ENCODE data around the gene PLA2G15.

The PLA2G15 gene, protein sequence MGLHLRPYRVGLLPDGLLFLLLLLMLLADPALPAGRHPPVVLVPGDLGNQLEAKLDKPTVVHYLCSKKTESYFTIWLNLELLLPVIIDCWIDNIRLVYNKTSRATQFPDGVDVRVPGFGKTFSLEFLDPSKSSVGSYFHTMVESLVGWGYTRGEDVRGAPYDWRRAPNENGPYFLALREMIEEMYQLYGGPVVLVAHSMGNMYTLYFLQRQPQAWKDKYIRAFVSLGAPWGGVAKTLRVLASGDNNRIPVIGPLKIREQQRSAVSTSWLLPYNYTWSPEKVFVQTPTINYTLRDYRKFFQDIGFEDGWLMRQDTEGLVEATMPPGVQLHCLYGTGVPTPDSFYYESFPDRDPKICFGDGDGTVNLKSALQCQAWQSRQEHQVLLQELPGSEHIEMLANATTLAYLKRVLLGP

DNA sequence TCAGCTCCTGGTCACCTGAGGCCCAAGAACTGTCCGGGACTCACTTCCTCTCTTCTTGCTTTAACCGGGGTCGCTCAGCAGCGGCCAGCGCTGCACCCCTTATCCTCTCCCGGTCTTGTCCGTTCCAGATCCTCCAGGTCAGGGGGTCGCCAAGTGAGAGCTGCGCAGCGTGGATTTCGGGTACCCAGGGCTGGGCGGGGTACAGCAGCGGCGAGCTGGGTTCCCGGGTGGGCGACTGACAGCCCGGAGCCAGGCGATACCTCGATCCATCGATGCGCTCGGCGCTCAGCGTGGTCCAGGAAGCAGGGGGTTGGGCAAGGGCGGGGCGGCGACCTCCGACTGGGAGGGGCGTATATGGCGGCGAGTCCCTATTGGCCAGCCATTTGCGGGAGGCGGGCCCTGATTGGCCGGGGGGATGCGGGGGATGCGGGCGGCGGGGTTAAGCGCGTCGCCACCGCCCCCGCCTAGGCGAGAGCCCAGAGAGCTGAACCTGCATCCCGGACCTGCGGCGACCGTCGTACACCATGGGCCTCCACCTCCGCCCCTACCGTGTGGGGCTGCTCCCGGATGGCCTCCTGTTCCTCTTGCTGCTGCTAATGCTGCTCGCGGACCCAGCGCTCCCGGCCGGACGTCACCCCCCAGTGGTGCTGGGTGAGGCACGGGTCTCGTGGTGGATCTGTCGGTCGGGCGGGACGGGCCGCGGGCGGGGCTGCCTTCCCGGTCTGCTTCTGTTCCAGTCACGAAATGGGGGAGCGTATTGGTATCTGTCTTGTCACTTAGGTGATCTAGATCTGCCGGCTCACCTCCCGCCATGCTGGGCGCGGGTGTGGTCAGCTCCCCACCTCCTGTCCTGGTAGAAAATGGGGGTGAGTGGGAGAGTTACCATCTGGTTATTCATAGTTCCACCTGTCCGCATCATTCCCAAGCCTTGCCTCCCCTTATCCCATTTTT is at the start of gene PLA2G15:
Gene PLA2G15 (plus strand): TSS at position 471 of the 951 bp plus-strand sequence. CDS start 54 bp downstream, at position 525.
- in situ Hi-C loops (cut with MboI; ENCODE audit: low sequenced_read_pairs, unreplicated experiment): no loop called here
- TF ChIP-seq, protein P1, sequence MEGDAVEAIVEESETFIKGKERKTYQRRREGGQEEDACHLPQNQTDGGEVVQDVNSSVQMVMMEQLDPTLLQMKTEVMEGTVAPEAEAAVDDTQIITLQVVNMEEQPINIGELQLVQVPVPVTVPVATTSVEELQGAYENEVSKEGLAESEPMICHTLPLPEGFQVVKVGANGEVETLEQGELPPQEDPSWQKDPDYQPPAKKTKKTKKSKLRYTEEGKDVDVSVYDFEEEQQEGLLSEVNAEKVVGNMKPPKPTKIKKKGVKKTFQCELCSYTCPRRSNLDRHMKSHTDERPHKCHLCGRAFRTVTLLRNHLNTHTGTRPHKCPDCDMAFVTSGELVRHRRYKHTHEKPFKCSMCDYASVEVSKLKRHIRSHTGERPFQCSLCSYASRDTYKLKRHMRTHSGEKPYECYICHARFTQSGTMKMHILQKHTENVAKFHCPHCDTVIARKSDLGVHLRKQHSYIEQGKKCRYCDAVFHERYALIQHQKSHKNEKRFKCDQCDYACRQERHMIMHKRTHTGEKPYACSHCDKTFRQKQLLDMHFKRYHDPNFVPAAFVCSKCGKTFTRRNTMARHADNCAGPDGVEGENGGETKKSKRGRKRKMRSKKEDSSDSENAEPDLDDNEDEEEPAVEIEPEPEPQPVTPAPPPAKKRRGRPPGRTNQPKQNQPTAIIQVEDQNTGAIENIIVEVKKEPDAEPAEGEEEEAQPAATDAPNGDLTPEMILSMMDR (IDR thresholded peaks at IDR 0.05; ENCODE audit: borderline replicate concordance, control extremely low read depth, extremely low read depth, insufficient read depth, missing control alignments): peak; percentile 1
- DNase-seq (ENCODE audit: low spot score): peak; percentile 99

DNA sequence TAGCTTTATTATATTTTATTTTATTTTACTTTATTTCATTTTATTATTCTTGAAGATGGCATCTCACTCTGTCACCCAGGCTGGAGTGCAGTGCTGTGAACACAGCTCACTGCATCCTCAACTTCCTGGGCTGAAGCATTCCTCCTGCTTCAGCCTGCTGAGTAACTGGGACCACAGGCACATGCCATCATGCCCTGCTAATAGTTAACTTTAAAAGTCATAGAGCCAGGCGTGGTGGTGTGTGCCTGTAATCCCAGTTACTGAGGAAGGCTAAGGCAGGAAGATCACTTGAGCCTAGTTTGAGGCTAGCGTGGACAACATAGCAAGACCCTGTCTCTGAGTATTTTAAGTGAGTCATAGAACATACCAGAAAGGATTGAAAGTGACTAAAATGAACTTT is 47.9 kb upstream of the PLA2G15 start:
- TF ChIP-seq, protein P1 (IDR thresholded peaks at IDR 0.05; ENCODE audit: borderline replicate concordance, control extremely low read depth, extremely low read depth, insufficient read depth, missing control alignments): no peak
- in situ Hi-C loops (cut with MboI; ENCODE audit: low sequenced_read_pairs, unreplicated experiment): no loop called here
- no peak for DNase-seq (ENCODE audit: low spot score)

DNA sequence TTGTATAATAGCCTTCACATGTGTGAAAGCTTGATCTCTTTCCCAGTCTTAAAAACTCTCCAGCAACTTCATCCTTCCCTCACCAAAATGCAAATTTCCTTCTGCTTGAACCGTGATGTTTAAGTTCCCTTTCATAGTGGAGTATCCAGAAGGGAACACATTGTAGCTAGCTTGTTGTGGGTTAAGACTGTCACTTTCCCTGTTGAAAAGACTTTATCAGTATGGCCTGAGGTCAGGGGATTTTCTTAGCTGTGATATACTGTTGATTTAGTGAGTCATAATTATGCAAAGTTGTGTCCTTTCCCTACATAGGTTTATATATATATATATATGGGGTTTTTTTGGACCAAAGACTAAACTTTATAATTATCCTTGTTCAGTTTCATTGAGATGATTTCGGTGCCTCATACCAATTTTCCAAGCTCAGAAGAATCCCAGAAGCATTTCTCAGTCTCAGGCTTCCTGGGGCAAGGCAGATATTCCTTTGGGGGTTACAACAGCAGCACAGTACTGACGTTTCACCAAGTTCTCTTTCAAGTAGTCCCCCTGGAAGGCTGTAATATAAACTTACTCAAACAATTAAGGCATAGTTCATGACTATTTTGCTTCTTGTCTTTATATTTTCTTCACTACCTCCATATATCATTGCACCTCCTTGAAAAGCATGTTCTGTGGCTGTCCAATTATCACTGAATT is 44.9 kb upstream of the PLA2G15 start:
- peak; percentile 51 for DNase-seq (ENCODE audit: low spot score)
- TF ChIP-seq, protein P1 (IDR thresholded peaks at IDR 0.05; ENCODE audit: borderline replicate concordance, control extremely low read depth, extremely low read depth, insufficient read depth, missing control alignments): no peak
- in situ Hi-C loops (cut with MboI; ENCODE audit: low sequenced_read_pairs, unreplicated experiment): no loop called here

DNA sequence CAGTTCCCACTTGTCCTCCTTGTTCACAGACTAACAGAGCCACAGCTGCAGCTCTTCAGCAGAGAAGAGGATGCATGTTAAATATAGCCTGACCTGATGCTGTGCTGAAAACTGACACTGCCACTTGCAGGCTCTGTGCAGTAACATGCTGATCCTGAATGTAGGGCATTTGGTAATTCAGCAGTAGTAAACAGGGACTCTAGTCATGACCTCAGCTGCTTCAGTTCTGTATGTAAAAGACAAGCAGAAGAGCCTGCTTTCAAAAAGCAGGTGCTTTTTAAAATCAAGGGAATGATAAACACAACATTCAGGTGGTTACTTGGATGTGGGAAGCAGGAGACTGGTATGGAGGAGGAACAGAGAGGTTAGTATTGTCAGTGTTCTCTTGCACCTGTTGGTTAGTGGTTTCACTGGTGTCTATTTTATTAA is 43.1 kb upstream of the PLA2G15 start:
- in situ Hi-C loops (cut with MboI; ENCODE audit: low sequenced_read_pairs, unreplicated experiment): no loop called here

DNA sequence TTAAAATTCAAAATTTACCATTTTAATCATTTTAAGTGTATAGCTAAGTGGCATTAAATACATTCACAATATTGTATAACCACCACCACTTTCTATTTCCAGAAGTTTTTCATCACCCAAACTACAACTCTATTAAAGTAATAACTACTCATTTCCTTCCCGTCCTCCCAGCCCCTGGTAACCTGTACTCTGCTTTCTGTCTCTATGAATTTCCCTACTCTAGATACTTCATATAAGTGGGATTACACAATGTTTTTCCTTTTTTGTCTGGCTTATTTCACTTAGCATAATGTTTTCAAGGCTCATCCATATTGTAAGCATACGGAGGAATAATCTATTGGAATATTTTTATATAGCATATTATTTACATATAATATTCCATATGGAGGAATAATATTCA is 38.9 kb upstream of the PLA2G15 start:
- TF ChIP-seq, protein P1 (IDR thresholded peaks at IDR 0.05; ENCODE audit: borderline replicate concordance, control extremely low read depth, extremely low read depth, insufficient read depth, missing control alignments): no peak

More for the DNA sequence above, 43.1 kb upstream of the PLA2G15 start:
- TF ChIP-seq, protein P1 (IDR thresholded peaks at IDR 0.05; ENCODE audit: borderline replicate concordance, control extremely low read depth, extremely low read depth, insufficient read depth, missing control alignments): no peak
- DNase-seq (ENCODE audit: low spot score): no peak

DNA sequence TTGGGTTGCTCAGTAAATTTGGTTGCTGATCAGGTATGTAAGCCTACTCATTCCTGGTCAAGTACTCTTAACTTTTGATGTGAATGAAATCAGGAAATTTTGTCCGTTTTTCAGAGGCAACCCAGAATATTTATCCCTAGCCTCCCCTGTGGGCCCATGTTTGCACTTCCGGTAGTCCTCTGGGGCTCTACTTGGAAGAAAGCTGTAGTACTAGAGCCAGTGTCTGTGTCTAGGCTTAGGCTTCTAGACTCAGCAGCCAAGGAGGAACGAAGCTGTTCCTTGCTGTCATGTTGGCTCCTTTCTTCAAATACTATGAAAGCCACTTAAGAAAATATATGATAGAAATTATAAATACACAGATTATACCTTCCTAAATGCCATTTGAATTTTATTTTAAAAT is 30.4 kb upstream of the PLA2G15 start:
- in situ Hi-C loops (cut with MboI; ENCODE audit: low sequenced_read_pairs, unreplicated experiment): no loop called here
- TF ChIP-seq, protein P1 (IDR thresholded peaks at IDR 0.05; ENCODE audit: borderline replicate concordance, control extremely low read depth, extremely low read depth, insufficient read depth, missing control alignments): no peak

More for the DNA sequence above, 38.9 kb upstream of the PLA2G15 start:
- no peak for DNase-seq (ENCODE audit: low spot score)
- in situ Hi-C loops (cut with MboI; ENCODE audit: low sequenced_read_pairs, unreplicated experiment): no loop called here

More for the DNA sequence above, 30.4 kb upstream of the PLA2G15 start:
- DNase-seq (ENCODE audit: low spot score): no peak
